ENCODE data around the gene TMIGD2.

Gene TMIGD2

GRCh38 chr19:4326215-4326836 is 24.1 kb upstream of the TMIGD2 start:
- no peak for DNase-seq

GRCh38 chr19:4324228-4324627 is 22.0 kb upstream of the TMIGD2 start:
- DNase-seq, result no peak

GRCh38 chr19:4323692-4324091 is 21.5 kb upstream of the TMIGD2 start:
- no peak for DNase-seq

GRCh38 chr19:4322942-4323665 is 20.9 kb upstream of the TMIGD2 start:
- DNase-seq, result no peak

GRCh38 chr19:4320419-4320818 is 18.2 kb upstream of the TMIGD2 start:
- DNase-seq, result no peak

GRCh38 chr19:4319067-4319718 is 17.0 kb upstream of the TMIGD2 start:
- no peak for DNase-seq

GRCh38 chr19:4318460-4318859 is 16.3 kb upstream of the TMIGD2 start:
- no peak for DNase-seq

GRCh38 chr19:4316956-4317355 is 14.8 kb upstream of the TMIGD2 start:
- DNase-seq, result no peak

- no peak for DNase-seq
Observed at GRCh38 chr19:4313847-4314490, 11.8 kb upstream of the TMIGD2 start.

- peak; percentile 20 for DNase-seq
Observed at GRCh38 chr19:4310247-4311121, 8.3 kb upstream of the TMIGD2 start.

GRCh38 chr19:4305659-4306058 is 3.5 kb upstream of the TMIGD2 start:
- no peak for DNase-seq

- no peak for DNase-seq
Observed at GRCh38 chr19:4305257-4305612, 3.0 kb upstream of the TMIGD2 start.

GRCh38 chr19:4304538-4305256 is 2.5 kb upstream of the TMIGD2 start, which contains the start of gene FSD1:
TSS of gene FSD1 (plus strand) at chr19:4304598. CDS start at chr19:4304747, 149 bp downstream.
- DNase-seq, result peak; percentile 66

- DNase-seq, result no peak
Observed at GRCh38 chr19:4303819-4304537, 1.8 kb upstream of the TMIGD2 start.

- no peak for DNase-seq
Observed at GRCh38 chr19:4301590-4302242, 473 bp downstream of the TMIGD2 start.

- DNase-seq, result no peak
Observed at GRCh38 chr19:4300589-4300988, 1.6 kb downstream of the TMIGD2 start.

- no peak for DNase-seq
Observed at GRCh38 chr19:4298810-4299550, 3.2 kb downstream of the TMIGD2 start.

- no peak for DNase-seq
Observed at GRCh38 chr19:4297901-4298809, 4.0 kb downstream of the TMIGD2 start.
